SU-DHL-6 (cell line): Measurements from ENCODE around the gene SCN4A.

Experiments used
- H2AFZ ChIP-seq: fragments of 200-600 bp; sonication (generic); 2 replicates; pipeline ENCODE4 v1.6.1; 2014; ENCODE audit warnings: low read depth, mild to moderate bottlenecking, moderate library complexity, mixed read lengths, antibody characterized with exemption, low read length; ENCODE audit not compliant: severe bottlenecking
- H3F3A ChIP-seq: fragments of 200-600 bp; shearing (Covaris generic); 2 replicates; pipeline ENCODE4 v1.6.0; 2016; ENCODE audit warnings: antibody characterized with exemption, mild to moderate bottlenecking; ENCODE audit not compliant: insufficient read depth
- H3K27ac ChIP-seq: fragments of 200-600 bp; sonication (generic); 2 replicates; pipeline ENCODE4 v1.5.1; 2016; ENCODE audit warnings: low read depth, mild to moderate bottlenecking, low read length, moderate library complexity, mixed read lengths
- H3K27me3 ChIP-seq: fragments of 200-600 bp; sonication (generic), shearing (Covaris generic); 2 replicates; pipeline ENCODE4 v1.6.0; 2014; ENCODE audit warnings: mild to moderate bottlenecking, low read length
- H3K36me3 ChIP-seq: fragments of 200-600 bp; sonication (generic); 2 replicates; pipeline ENCODE4 v1.6.1; 2014; ENCODE audit warnings: mild to moderate bottlenecking, low read length, mixed read lengths
- H3K4me2 ChIP-seq: fragments of 300-600, 200-600 bp; shearing (Covaris generic), sonication (generic); 2 replicates; pipeline ENCODE4 v1.6.0; 2014; ENCODE audit warnings: low read length, low read depth, mild to moderate bottlenecking; ENCODE audit not compliant: poor library complexity, severe bottlenecking
- H3K4me3 ChIP-seq: fragments of 200-600 bp; sonication (generic); 2 replicates; pipeline ENCODE4 v1.5.1; 2014; ENCODE audit warnings: antibody characterized with exemption, low read length, mild to moderate bottlenecking, mixed read lengths; ENCODE audit not compliant: insufficient read depth, poor library complexity, severe bottlenecking
- H3K79me2 ChIP-seq: fragments of 200-600 bp; sonication (generic); 2 replicates; pipeline ENCODE4 v1.6.1; 2014; ENCODE audit warnings: mild to moderate bottlenecking, low read length, moderate library complexity; ENCODE audit not compliant: insufficient read depth
- H3K9ac ChIP-seq: fragments of 200-600 bp; sonication (generic); 2 replicates; pipeline ENCODE4 v1.7.0; 2014; ENCODE audit warnings: mild to moderate bottlenecking, low read length
- H3K9me2 ChIP-seq: fragments of 200-600 bp; sonication (generic); replicated peaks from 2 replicates; pipeline ENCODE4 v1.6.1; 2014; ENCODE audit warnings: low read length; ENCODE audit not compliant: insufficient read depth
- H3K9me3 ChIP-seq: fragments of 200-600 bp; sonication (generic); 2 replicates; pipeline ENCODE4 v1.6.1; 2014; ENCODE audit warnings: low read length, mixed read lengths; ENCODE audit not compliant: insufficient read depth
- H4K20me1 ChIP-seq: fragments of 200-600 bp; sonication (generic); 2 replicates; pipeline ENCODE4 v1.6.1; 2014; ENCODE audit warnings: low read depth, mild to moderate bottlenecking, antibody characterized with exemption, low read length, moderate library complexity, mixed read lengths
- EZH2phosphoT487 ChIP-seq: fragments of 200-600 bp; sonication (generic), shearing (Covaris generic); conservative IDR thresholded peaks from 2 replicates; pipeline ENCODE4 v1.6.1; 2018; ENCODE audit warnings: mild to moderate bottlenecking, antibody characterized with exemption, low read length, moderate library complexity, mixed read lengths
- TF ChIP-seq, protein P1 (sequence below): fragments of 200-600 bp; sonication (generic); IDR thresholded peaks from one replicate; pipeline ENCODE4 v1.5.1; 2017; ENCODE audit warnings: antibody characterized with exemption, mild to moderate bottlenecking, low read length, moderate library complexity; ENCODE audit not compliant: insufficient read depth, poor library complexity, severe bottlenecking

Gene SCN4A

DNA sequence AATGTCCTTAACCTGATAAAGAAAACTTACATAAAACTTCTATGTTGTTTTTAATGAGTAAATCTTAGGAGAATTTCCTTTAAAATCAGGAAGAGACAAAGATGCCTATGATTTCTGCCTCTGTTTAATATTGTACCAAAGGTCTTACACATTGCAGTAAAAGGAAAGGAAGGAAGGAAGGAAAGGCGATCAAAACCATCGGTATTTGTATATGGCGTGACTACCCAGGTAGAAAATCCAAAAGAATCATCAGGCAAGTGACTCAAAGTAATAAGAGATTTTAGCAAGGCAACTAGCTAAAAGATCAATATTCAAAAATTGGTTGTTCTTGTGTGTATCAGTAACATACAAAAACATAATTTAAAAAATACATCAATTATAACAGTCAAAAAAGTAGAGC is 44.3 kb upstream of the SCN4A start:
- peak overlapping the region; percentile 56 for H3K9ac ChIP-seq
- no peaks in the 10 kb centered on the region for H3K36me3 ChIP-seq
- H3K4me2 ChIP-seq = peak overlapping the region; percentile 99

DNA sequence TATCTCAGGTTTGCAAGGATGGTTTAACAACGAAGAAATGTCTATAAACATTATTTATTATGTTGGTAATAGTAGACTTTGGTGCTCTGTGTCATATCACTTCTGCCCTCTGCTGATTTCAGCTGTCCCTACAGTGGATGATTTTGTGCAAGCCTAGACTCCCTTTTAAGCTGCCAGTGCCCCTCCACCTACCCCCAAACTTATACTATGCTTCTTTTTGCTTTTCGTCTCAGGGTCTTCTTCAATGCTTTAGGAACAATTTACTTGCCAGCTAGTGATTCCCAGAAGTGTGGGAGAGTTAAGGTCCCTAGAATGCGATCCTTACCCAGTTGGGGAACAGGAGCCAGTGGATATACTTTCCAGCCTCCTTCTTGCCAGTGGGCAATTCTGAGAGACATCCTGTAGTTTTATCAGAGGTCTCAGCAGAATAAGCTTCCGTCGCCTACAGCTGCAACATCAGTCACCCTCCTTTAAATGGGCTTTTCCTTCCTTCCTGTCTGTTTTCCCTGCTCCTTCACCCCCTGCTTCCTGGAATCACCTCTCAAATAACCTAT is 43.6 kb upstream of the SCN4A start:
- Histone ChIP-seq H3K9ac (peak overlapping the region; percentile 56), H3K79me2 (peaks cover 70% of the 10 kb centered on the region), H3K9me2 (no peaks in the 10 kb centered on the region), H3K4me2 (peak overlapping the region; percentile 99), H4K20me1 (no peaks in the 10 kb centered on the region), H3K27me3 (no peaks in the 10 kb centered on the region), H3K27ac (peak overlapping the region; percentile 98), H3K4me3 (peak overlapping the region; percentile 65), H2AFZ (no peak overlapping the region), H3F3A (peaks cover 49% of the 10 kb centered on the region), H3K9me3 (no peaks in the 10 kb centered on the region), H3K36me3 (no peaks in the 10 kb centered on the region; the same call in 1 of the 2 replicates)
- no peak for TF ChIP-seq EZH2phosphoT487
- TF ChIP-seq, protein P1, sequence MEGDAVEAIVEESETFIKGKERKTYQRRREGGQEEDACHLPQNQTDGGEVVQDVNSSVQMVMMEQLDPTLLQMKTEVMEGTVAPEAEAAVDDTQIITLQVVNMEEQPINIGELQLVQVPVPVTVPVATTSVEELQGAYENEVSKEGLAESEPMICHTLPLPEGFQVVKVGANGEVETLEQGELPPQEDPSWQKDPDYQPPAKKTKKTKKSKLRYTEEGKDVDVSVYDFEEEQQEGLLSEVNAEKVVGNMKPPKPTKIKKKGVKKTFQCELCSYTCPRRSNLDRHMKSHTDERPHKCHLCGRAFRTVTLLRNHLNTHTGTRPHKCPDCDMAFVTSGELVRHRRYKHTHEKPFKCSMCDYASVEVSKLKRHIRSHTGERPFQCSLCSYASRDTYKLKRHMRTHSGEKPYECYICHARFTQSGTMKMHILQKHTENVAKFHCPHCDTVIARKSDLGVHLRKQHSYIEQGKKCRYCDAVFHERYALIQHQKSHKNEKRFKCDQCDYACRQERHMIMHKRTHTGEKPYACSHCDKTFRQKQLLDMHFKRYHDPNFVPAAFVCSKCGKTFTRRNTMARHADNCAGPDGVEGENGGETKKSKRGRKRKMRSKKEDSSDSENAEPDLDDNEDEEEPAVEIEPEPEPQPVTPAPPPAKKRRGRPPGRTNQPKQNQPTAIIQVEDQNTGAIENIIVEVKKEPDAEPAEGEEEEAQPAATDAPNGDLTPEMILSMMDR = no peak

More for the DNA sequence above, 44.3 kb upstream of the SCN4A start:
- Histone ChIP-seq H3K4me3 (peak overlapping the region; percentile 65), H3F3A (peaks cover 54% of the 10 kb centered on the region), H3K79me2 (peaks cover 63% of the 10 kb centered on the region), H2AFZ (peak overlapping the region; percentile 52), H3K27me3 (no peaks in the 10 kb centered on the region), H3K27ac (peak overlapping the region; percentile 98), H3K9me2 (no peaks in the 10 kb centered on the region), H4K20me1 (no peaks in the 10 kb centered on the region), H3K9me3 (no peaks in the 10 kb centered on the region)
- TF ChIP-seq, protein P1 = no peak
- no peak for TF ChIP-seq EZH2phosphoT487

DNA sequence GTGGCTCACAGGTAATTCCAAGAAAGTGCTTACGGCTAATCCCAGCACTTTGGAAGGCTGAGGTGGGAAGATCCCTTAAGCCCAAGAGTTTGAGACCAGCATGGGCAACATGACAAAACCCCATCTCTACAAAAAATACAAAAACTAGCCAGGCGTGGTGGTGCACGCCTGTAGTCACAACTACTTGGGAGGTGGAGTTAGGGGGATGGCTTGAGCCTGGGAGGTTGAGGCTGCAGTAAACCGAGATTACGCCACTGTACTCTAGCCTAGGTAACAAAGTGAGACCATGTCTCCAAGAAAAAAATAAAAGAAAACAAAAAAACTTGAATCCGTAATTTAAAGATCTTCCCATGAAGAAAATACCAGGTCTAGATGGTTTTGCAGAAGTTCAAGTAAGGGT is 42.7 kb upstream of the SCN4A start:
- Histone ChIP-seq H3K9ac (no peak overlapping the region), H3K79me2 (peaks cover 79% of the 10 kb centered on the region), H3K4me3 (peak overlapping the region; percentile 35), H3K9me3 (no peaks in the 10 kb centered on the region), H2AFZ (no peak overlapping the region), H3K9me2 (no peaks in the 10 kb centered on the region), H3F3A (peaks cover 43% of the 10 kb centered on the region), H4K20me1 (no peaks in the 10 kb centered on the region), H3K4me2 (peak overlapping the region; percentile 99), H3K27ac (peak overlapping the region; percentile 98), H3K27me3 (no peaks in the 10 kb centered on the region), H3K36me3 (peaks cover 5% of the 10 kb centered on the region; the same call in 1 of the 2 replicates)
- TF ChIP-seq, protein P1 = no peak
- TF ChIP-seq EZH2phosphoT487 = no peak
